Activated B cell treated with CpG ODN at 0.5 μM for 24 hours (primary cell): Measurements from ENCODE around the gene MAP3K6. TPM values are rescaled to one million over a fixed set of nuclear protein-coding genes. Genes with fewer than 3 reads are reported as not detected.
A peak's percentile ranks its signal among the peaks of the same experiment; 100 is the strongest.

ENCODE experiments used
- ATAC-seq: fragments of 200-7000 bp; cut with Tn5 transposase; one replicate; pipeline ENCODE4 v1.10.0; 2021; ENCODE audit warnings: low read depth, mild to moderate bottlenecking, moderate library complexity
- CTCF ChIA-PET: fragments of 350-600 bp; sonication (Branson Sonifier 250); formaldehyde crosslinking; loops from one replicate; lab custom pipeline; 2021; ENCODE audit warnings: antibody characterized with exemption; lab: Charles Lee
- POLR2A ChIA-PET: fragments of 350-600 bp; sonication (Branson Sonifier 250); formaldehyde crosslinking; loops from one replicate; lab custom pipeline; 2021; ENCODE audit warnings: antibody characterized with exemption; lab: Charles Lee
- DNase-seq: peaks from one replicate; pipeline ENCODE4 v3.0.0; 2022
- H3K27ac Mint-ChIP-seq: one replicate; pipeline ENCODE4 v1.8.0; 2020; ENCODE audit warnings: mixed read lengths
- H3K27me3 Mint-ChIP-seq: one replicate; pipeline ENCODE4 v1.8.0; 2021; ENCODE audit warnings: mixed read lengths
- H3K36me3 Mint-ChIP-seq: one replicate; pipeline ENCODE4 v1.8.0; 2021; ENCODE audit warnings: low read depth, mixed read lengths
- H3K4me1 Mint-ChIP-seq: one replicate; pipeline ENCODE4 v1.8.0; 2021; ENCODE audit warnings: mixed read lengths
- H3K4me3 Mint-ChIP-seq: one replicate; pipeline ENCODE4 v1.8.0; 2020; ENCODE audit warnings: mild to moderate bottlenecking, mixed read lengths
- H3K9me3 Mint-ChIP-seq: one replicate; pipeline ENCODE4 v1.8.0; 2020; ENCODE audit warnings: mixed read lengths
- CTCF ChIP-seq: fragments of 200-600 bp; IDR thresholded peaks from one replicate; pipeline ENCODE4 v1.8.0; 2022; ENCODE audit warnings: antibody characterized with exemption, mild to moderate bottlenecking
- intact Hi-C: fragments of 100-400 bp; cut with micrococcal nuclease; formaldehyde crosslinking; loops from one replicate; pipeline ENCODE4 v1.15.1; 2024
- total RNA-seq: library from RNA; stranded (reverse); gene quantifications from 2 replicates; pipeline ENCODE4 v1.2.3, GENCODE V29; 2022

The MAP3K6 gene
- total RNA-seq, 1 donor from 2014 or later: 4.6 TPM

DNA sequence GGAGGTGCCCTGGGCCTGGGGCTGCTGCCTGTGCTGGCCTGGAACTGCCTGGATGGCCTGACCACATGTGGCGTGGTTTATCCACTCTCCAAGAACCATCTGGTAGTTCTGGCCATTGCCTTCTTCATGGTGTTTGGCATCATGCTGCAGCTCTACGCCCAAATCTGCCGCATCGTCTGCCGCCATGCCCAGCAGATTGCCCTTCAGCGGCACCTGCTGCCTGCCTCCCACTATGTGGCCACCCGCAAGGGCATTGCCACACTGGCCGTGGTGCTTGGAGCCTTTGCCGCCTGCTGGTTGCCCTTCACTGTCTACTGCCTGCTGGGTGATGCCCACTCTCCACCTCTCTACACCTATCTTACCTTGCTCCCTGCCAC is 27.5 kb upstream of the MAP3K6 start:
- TF ChIP-seq CTCF: no peak
- intact Hi-C loops: no loop called here
- H3K4me3 Mint-ChIP-seq: no peak overlapping the region
- H3K4me1 Mint-ChIP-seq: peaks cover 14% of the 10 kb centered on the region
- POLR2A ChIA-PET: interaction anchor here (1.1 to 1.5 kb wide), 2 partner anchors 96 to 212 kb away, joined by 4 to 11 read pairs; no protein-coding TSS in a partner anchor
- no peaks in the 10 kb centered on the region for H3K9me3 Mint-ChIP-seq
- CTCF ChIA-PET: interaction anchor here (0.6 to 7.8 kb wide), 20 partner anchors 9 to 350 kb away, joined by 3 to 208 read pairs (median 5); partner anchors contain the start of genes AHDC1 and MAP3K6
- no peak overlapping the region for H3K27ac Mint-ChIP-seq
- H3K36me3 Mint-ChIP-seq: no peaks in the 10 kb centered on the region
- no peak for ATAC-seq
- H3K27me3 Mint-ChIP-seq: no peaks in the 10 kb centered on the region
- DNase-seq: no peak

- ATAC-seq (no peak), DNase-seq (no peak)
- Mint-ChIP-seq H3K9me3 (no peaks in the 10 kb centered on the region), H3K27me3 (no peaks in the 10 kb centered on the region), H3K36me3 (no peaks in the 10 kb centered on the region), H3K27ac (no peak overlapping the region), H3K4me1 (peaks cover 14% of the 10 kb centered on the region), H3K4me3 (no peak overlapping the region)
- ChIA-PET CTCF (interaction anchor here (1.3 to 7.8 kb wide), 4 partner anchors 9 to 212 kb away, joined by 4 to 208 read pairs (median 31); partner anchors contain the start of gene AHDC1), POLR2A (interaction anchor here (0.6 kb wide), 3 partner anchors 28 to 244 kb away, joined by 7 to 10 read pairs (median 10); no protein-coding TSS in a partner anchor)
- TF ChIP-seq CTCF: no peak
- intact Hi-C loops: no loop called here
These were observed 27.0 kb upstream of the MAP3K6 start for GRCh38 chr1:27393641-27394281.

DNA sequence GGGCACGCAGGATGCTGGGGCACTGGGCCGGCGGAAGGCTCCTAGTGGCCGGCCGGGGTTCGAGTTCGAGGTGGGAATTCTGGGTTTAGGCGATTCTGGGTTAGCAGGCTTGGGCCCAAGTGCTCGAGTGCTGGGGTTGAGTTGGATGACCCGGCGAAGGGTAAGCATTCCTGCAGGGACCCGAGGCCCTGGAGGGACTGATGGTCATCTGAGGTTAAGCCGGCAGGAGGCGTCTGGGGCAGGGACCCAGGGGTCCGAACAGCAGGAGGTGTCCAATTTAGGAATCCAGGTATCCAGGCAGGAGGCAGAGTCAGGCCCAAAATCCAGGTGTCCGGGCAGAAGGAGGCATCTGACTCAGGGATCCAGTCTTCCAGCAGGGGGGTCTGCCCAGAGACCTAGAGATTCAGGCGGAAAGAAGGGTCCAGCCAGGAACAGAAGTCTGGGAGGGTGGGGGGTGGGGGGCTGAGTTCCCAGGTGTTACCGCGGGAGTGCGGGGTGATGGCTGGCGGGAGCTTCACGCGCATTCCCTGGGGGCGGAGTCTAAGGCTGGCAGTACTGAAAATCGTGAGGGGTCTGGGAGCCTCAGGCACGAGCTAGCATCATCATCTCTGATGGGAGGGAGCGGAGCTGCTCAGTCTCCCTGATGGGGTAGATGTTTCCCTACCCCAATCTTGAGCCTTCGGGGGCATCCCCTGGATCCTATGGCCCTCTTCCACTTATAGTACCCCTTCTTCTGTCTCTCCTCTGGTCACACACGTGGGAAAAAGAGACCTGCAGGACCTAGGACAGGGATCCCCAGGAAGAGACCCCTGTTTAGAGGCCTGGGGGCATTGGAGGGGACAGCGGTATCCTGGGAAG is 26.2 kb upstream of the MAP3K6 start:
- no peaks in the 10 kb centered on the region for H3K36me3 Mint-ChIP-seq
- no peaks in the 10 kb centered on the region for H3K9me3 Mint-ChIP-seq
- CTCF ChIA-PET: interaction anchor here (1.3 to 7.8 kb wide), 2 partner anchors 9 to 95 kb away, joined by 4 to 208 read pairs; no protein-coding TSS in a partner anchor
- H3K27me3 Mint-ChIP-seq: no peaks in the 10 kb centered on the region
- TF ChIP-seq CTCF: no peak
- DNase-seq: no peak
- POLR2A ChIA-PET: interaction anchor here (0.6 kb wide), 3 partner anchors 27 to 245 kb away, joined by 7 to 10 read pairs (median 10); no protein-coding TSS in a partner anchor
- peak overlapping the region; percentile 75 for H3K4me3 Mint-ChIP-seq
- ATAC-seq: no peak
- peaks cover 18% of the 10 kb centered on the region for H3K4me1 Mint-ChIP-seq
- intact Hi-C loops: loop anchor here (1.0 kb wide), 4 partner anchors 28 to 270 kb away; no protein-coding TSS in a partner anchor
- no peak overlapping the region for H3K27ac Mint-ChIP-seq

GRCh38 chr1:27392096-27392777 is 25.5 kb upstream of the MAP3K6 start, which contains the start of gene GPR3:
GPR3 (plus strand) TSS chr1:27392622; CDS start chr1:27393799, 1,177 bp downstream.
- TF ChIP-seq CTCF: no peak
- ChIA-PET POLR2A (interaction anchor here (0.5 to 1.3 kb wide), 5 partner anchors 27 to 274 kb away, joined by 3 to 5 read pairs (median 4); partner anchors contain the start of gene SYTL1), CTCF (interaction anchor here (1.3 to 11.1 kb wide), 5 partner anchors 26 to 271 kb away, joined by 5 to 171 read pairs (median 15); partner anchors contain the start of gene MAP3K6)
- Mint-ChIP-seq H3K9me3 (no peaks in the 10 kb centered on the region), H3K36me3 (no peaks in the 10 kb centered on the region), H3K4me1 (peaks cover 18% of the 10 kb centered on the region), H3K4me3 (peak within 1 kb of the TSS; percentile 82), H3K27ac (peak within 1 kb of the TSS; percentile 60), H3K27me3 (no peaks in the 10 kb centered on the region)
- ATAC-seq (peak; percentile 91), DNase-seq (peak; percentile 91)
- intact Hi-C loops: loop anchor here (1.0 kb wide), 4 partner anchors 27 to 271 kb away; no protein-coding TSS in a partner anchor
